Liver (tissue), 9 donors: Measurements from ENCODE around the gene KRT222. TPM values are rescaled to one million over a fixed set of nuclear protein-coding genes. Genes with fewer than 3 reads are reported as not detected.

Source experiments
- DNase-seq: peaks from one replicate; pipeline ENCODE4 v3.0.0-alpha.2; 2017; ENCODE audit warnings: low spot score
- H3K27ac ChIP-seq, 2 donors: one replicate each; pipeline ENCODE4 v1.7.0; 2013; ENCODE audit warnings: inconsistent platforms in 2 of 2, low read length in 2 of 2, control low read depth in 1 of 2, low read depth in 1 of 2, mild to moderate bottlenecking in 1 of 2
- H3K27me3 ChIP-seq, 4 donors: one replicate each; pipeline versions ENCODE4 v1.6.1 to v1.7.0; 2013; ENCODE audit warnings: low read length in 3 of 4, inconsistent platforms in 1 of 4, mild to moderate bottlenecking in 1 of 4, moderate library complexity in 1 of 4; ENCODE audit not compliant: control insufficient read depth in 4 of 4, insufficient read depth in 4 of 4
- H3K36me3 ChIP-seq, 4 donors: one replicate each; pipeline versions ENCODE4 v1.6.1 to v1.7.0; 2013; ENCODE audit warnings: low read length in 3 of 4, mild to moderate bottlenecking in 3 of 4, low read depth in 1 of 4, moderate library complexity in 1 of 4; ENCODE audit not compliant: control insufficient read depth in 4 of 4, insufficient read depth in 3 of 4
- H3K4me1 ChIP-seq, 4 donors: one replicate each; pipeline versions ENCODE4 v1.6.1 to v1.7.0; 2013; ENCODE audit warnings: low read length in 3 of 4, mild to moderate bottlenecking in 3 of 4, moderate library complexity in 1 of 4; ENCODE audit not compliant: control insufficient read depth in 4 of 4, insufficient read depth in 4 of 4
- H3K4me3 ChIP-seq, 3 donors: one replicate each; pipeline versions ENCODE4 v1.6.1 to v1.7.0; 2013; ENCODE audit warnings: low read length in 3 of 3, control low read depth in 1 of 3, low read depth in 1 of 3, mild to moderate bottlenecking in 1 of 3
- H3K9ac ChIP-seq, 2 donors: one replicate each; pipeline ENCODE4 v1.7.0; 2013; ENCODE audit warnings: low read length in 2 of 2, mild to moderate bottlenecking in 2 of 2, moderate library complexity in 2 of 2, control low read depth in 1 of 2, low read depth in 1 of 2
- H3K9me3 ChIP-seq, 4 donors: one replicate each; pipeline versions ENCODE4 v1.6.1 to v1.7.0; 2013; ENCODE audit warnings: low read length in 3 of 4; ENCODE audit not compliant: control insufficient read depth in 4 of 4
- EGR1 ChIP-seq, 2 donors: IDR thresholded peaks; 2 replicates each; pipeline ENCODE4 v1.6.1; 2016 to 2018; ENCODE audit warnings: antibody characterized with exemption in 2 of 2, low read depth in 2 of 2
- FOXA1 ChIP-seq: IDR thresholded peaks from 2 replicates; pipeline ENCODE4 v1.6.1; 2016; ENCODE audit warnings: antibody characterized with exemption
- FOXA2 ChIP-seq: IDR thresholded peaks from 2 replicates; pipeline ENCODE4 v1.6.1; 2016; ENCODE audit warnings: antibody characterized with exemption
- GABPA ChIP-seq, 2 donors: IDR thresholded peaks in 1 of 2; conservative IDR thresholded peaks in 1 of 2; 2 replicates each; pipeline ENCODE4 v1.6.1; 2016; ENCODE audit warnings: antibody characterized with exemption in 2 of 2, mild to moderate bottlenecking in 1 of 2, moderate library complexity in 1 of 2
- HNF4A ChIP-seq, 2 donors: conservative IDR thresholded peaks; 2 replicates each; pipeline ENCODE4 v1.6.1; 2016; ENCODE audit warnings: antibody characterized with exemption in 2 of 2, mild to moderate bottlenecking in 2 of 2
- HNF4G ChIP-seq: IDR thresholded peaks from 2 replicates; pipeline ENCODE4 v1.6.1; 2016; ENCODE audit warnings: antibody characterized with exemption
- JUND ChIP-seq, 2 donors: IDR thresholded peaks; 2 replicates each; pipeline ENCODE4 v1.6.1; 2016; ENCODE audit warnings: antibody characterized with exemption in 2 of 2
- NR2F2 ChIP-seq: IDR thresholded peaks from 2 replicates; pipeline ENCODE4 v1.6.1; 2016; ENCODE audit warnings: antibody characterized with exemption
- RAD21 ChIP-seq, 2 donors: IDR thresholded peaks; 2 replicates each; pipeline ENCODE4 v1.6.1; 2016; ENCODE audit warnings: antibody characterized with exemption in 2 of 2, mild to moderate bottlenecking in 2 of 2
- RXRA ChIP-seq, 2 donors: IDR thresholded peaks; 2 replicates each; pipeline ENCODE4 v1.6.1; 2017 to 2018; ENCODE audit warnings: antibody characterized with exemption in 2 of 2, mild to moderate bottlenecking in 1 of 2
- SP1 ChIP-seq: IDR thresholded peaks from 2 replicates; pipeline ENCODE4 v1.6.1; 2018; ENCODE audit warnings: antibody characterized with exemption, mild to moderate bottlenecking
- TAF1 ChIP-seq: conservative IDR thresholded peaks from 2 replicates; pipeline ENCODE4 v1.6.1; 2016; ENCODE audit warnings: antibody characterized with exemption, mild to moderate bottlenecking
- YY1 ChIP-seq: IDR thresholded peaks from 2 replicates; pipeline ENCODE4 v1.6.1; 2016; ENCODE audit warnings: antibody characterized with exemption, mild to moderate bottlenecking
- WGBS: extraction: QIAGEN DNeasy Blood & Tissue Kit; methylation state at CpG from one replicate; pipeline ENCODE4 v1.1.7; 2013; 5-methylcytosine and 5-hydroxymethylcytosine counted together
- polyA plus RNA-seq, 2 donors: library from polyadenylated mRNA; stranded (reverse) in 1 of 2; unstranded in 1 of 2; fragments of 200-250 nt in 1 of 2; fragments of >200 nt in 1 of 2; fragmentation: Nextera tagmentation in 1 of 2; extraction: Ambion mirVana in 1 of 2; gene quantifications; one replicate each; pipeline versions ENCODE4 v1.2.1 to v1.2.3, GENCODE V29; 2013 to 2015
- total RNA-seq, 2 donors: library from RNA; depleted of rRNA; stranded (reverse); fragments of >200 nt; gene quantifications; one replicate each; pipeline ENCODE4 v1.2.3, GENCODE V29; 2014
- TF ChIP-seq, protein P1 (sequence below): IDR thresholded peaks from 2 replicates; pipeline ENCODE4 v1.6.1; 2016; ENCODE audit warnings: antibody characterized with exemption
- TF ChIP-seq, protein P2 (sequence below): IDR thresholded peaks from 2 replicates; pipeline ENCODE4 v1.6.1; 2016; ENCODE audit warnings: antibody characterized with exemption
- TF ChIP-seq, protein P3 (sequence below): IDR thresholded peaks from 2 replicates; pipeline ENCODE4 v1.6.1; 2016; ENCODE audit warnings: antibody characterized with exemption
- TF ChIP-seq, protein P4 (sequence below): fragments of 150-350 bp; IDR thresholded peaks from 2 replicates; pipeline ENCODE4 v1.5.1; 2017; ENCODE audit warnings: improper control_type of control experiment, low read depth, low read length; ENCODE audit not compliant: missing input control
- TF ChIP-seq, protein P5 (sequence below): IDR thresholded peaks from 2 replicates; pipeline ENCODE4 v1.6.1; 2016; ENCODE audit warnings: antibody characterized with exemption, mild to moderate bottlenecking
- donor health status: healthy.
- donor health status: healthy.
- donor health status: healthy.
- donor health status: healthy.
- donor health status: healthy.

Gene KRT222
- total and polyA plus RNA-seq, 4 donors, result 1.9 to 5.6 (median 2.9) TPM

DNA sequence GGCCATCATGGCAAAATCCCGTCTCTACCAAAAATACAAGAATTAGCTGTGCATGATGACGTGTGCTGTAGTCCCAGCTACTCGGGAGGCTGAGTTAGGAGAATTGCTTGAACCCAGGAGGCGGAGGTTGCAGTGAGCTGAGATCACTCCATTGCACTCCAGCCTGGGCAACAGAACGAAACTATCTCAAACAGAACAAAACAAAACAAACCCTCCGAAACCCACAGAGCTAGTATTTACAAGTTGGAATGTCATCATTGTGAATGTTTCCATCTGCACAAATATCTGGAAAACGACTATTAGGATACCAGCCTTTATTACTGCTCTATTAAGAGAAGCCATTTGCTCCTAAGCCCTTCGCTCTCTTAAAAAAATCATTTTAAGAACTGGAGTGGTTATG lies 43.4 kb downstream of the KRT222 start:
- H3K4me3 ChIP-seq, result no peak overlapping the region
- no peak overlapping the region for H3K9ac ChIP-seq
- 71% methylated on average over 8 of the region's 8 CpGs for WGBS
- DNase-seq, result no peak
- no peaks in the 10 kb centered on the region for H3K36me3 ChIP-seq
- TF ChIP-seq NR2F2 (no peak), GABPA (IDR thresholded peaks at IDR 0.05 in 1 of 2, conservative IDR thresholded peaks at IDR 0.05 in 1 of 2) (no peak), SP1 (no peak), TAF1 (no peak), RAD21 (IDR thresholded peaks at IDR 0.05) (no peak), EGR1 (IDR thresholded peaks at IDR 0.05; ENCODE audit: low read depth in 2 of 2) (no peak), YY1 (no peak), FOXA1 (no peak), JUND (IDR thresholded peaks at IDR 0.05) (no peak), HNF4A (conservative IDR thresholded peaks at IDR 0.05) (no peak), FOXA2 (no peak), RXRA (IDR thresholded peaks at IDR 0.05) (no peak), HNF4G (no peak)
- TF ChIP-seq, protein P1, sequence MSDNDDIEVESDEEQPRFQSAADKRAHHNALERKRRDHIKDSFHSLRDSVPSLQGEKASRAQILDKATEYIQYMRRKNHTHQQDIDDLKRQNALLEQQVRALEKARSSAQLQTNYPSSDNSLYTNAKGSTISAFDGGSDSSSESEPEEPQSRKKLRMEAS, result no peak
- TF ChIP-seq, protein P2, sequence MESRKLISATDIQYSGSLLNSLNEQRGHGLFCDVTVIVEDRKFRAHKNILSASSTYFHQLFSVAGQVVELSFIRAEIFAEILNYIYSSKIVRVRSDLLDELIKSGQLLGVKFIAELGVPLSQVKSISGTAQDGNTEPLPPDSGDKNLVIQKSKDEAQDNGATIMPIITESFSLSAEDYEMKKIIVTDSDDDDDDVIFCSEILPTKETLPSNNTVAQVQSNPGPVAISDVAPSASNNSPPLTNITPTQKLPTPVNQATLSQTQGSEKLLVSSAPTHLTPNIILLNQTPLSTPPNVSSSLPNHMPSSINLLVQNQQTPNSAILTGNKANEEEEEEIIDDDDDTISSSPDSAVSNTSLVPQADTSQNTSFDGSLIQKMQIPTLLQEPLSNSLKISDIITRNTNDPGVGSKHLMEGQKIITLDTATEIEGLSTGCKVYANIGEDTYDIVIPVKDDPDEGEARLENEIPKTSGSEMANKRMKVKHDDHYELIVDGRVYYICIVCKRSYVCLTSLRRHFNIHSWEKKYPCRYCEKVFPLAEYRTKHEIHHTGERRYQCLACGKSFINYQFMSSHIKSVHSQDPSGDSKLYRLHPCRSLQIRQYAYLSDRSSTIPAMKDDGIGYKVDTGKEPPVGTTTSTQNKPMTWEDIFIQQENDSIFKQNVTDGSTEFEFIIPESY, result no peak
- TF ChIP-seq, protein P3, sequence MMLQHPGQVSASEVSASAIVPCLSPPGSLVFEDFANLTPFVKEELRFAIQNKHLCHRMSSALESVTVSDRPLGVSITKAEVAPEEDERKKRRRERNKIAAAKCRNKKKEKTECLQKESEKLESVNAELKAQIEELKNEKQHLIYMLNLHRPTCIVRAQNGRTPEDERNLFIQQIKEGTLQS, result no peak
- TF ChIP-seq, protein P4, sequence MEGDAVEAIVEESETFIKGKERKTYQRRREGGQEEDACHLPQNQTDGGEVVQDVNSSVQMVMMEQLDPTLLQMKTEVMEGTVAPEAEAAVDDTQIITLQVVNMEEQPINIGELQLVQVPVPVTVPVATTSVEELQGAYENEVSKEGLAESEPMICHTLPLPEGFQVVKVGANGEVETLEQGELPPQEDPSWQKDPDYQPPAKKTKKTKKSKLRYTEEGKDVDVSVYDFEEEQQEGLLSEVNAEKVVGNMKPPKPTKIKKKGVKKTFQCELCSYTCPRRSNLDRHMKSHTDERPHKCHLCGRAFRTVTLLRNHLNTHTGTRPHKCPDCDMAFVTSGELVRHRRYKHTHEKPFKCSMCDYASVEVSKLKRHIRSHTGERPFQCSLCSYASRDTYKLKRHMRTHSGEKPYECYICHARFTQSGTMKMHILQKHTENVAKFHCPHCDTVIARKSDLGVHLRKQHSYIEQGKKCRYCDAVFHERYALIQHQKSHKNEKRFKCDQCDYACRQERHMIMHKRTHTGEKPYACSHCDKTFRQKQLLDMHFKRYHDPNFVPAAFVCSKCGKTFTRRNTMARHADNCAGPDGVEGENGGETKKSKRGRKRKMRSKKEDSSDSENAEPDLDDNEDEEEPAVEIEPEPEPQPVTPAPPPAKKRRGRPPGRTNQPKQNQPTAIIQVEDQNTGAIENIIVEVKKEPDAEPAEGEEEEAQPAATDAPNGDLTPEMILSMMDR, result no peak
- TF ChIP-seq, protein P5, sequence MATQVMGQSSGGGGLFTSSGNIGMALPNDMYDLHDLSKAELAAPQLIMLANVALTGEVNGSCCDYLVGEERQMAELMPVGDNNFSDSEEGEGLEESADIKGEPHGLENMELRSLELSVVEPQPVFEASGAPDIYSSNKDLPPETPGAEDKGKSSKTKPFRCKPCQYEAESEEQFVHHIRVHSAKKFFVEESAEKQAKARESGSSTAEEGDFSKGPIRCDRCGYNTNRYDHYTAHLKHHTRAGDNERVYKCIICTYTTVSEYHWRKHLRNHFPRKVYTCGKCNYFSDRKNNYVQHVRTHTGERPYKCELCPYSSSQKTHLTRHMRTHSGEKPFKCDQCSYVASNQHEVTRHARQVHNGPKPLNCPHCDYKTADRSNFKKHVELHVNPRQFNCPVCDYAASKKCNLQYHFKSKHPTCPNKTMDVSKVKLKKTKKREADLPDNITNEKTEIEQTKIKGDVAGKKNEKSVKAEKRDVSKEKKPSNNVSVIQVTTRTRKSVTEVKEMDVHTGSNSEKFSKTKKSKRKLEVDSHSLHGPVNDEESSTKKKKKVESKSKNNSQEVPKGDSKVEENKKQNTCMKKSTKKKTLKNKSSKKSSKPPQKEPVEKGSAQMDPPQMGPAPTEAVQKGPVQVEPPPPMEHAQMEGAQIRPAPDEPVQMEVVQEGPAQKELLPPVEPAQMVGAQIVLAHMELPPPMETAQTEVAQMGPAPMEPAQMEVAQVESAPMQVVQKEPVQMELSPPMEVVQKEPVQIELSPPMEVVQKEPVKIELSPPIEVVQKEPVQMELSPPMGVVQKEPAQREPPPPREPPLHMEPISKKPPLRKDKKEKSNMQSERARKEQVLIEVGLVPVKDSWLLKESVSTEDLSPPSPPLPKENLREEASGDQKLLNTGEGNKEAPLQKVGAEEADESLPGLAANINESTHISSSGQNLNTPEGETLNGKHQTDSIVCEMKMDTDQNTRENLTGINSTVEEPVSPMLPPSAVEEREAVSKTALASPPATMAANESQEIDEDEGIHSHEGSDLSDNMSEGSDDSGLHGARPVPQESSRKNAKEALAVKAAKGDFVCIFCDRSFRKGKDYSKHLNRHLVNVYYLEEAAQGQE, result no peak
- no peaks in the 10 kb centered on the region for H3K27me3 ChIP-seq
- H3K27ac ChIP-seq, result no peak overlapping the region
- H3K9me3 ChIP-seq, result no peaks in the 10 kb centered on the region
- H3K4me1 ChIP-seq, result peaks cover 0 to 15% (median 9%) of the 10 kb centered on the region in 4 donors
